Mammary epithelial cell (primary cell): ENCODE data around the gene UBA5.

Experiments
- EZH2 ChIP-seq: IDR thresholded peaks from 2 replicates; pipeline ENCODE4 v1.6.1; 2012; ENCODE audit warnings: low read length, inconsistent platforms, borderline replicate concordance
- TF ChIP-seq, protein P1 (sequence below), 2 donors: IDR thresholded peaks in 1 of 2; conservative IDR thresholded peaks in 1 of 2; 2 replicates each; pipeline ENCODE4 v1.5.1; 2011 to 2012; ENCODE audit warnings: inconsistent platforms in 2 of 2, low read length in 2 of 2, mild to moderate bottlenecking in 2 of 2, control low read depth in 1 of 2, low read depth in 1 of 2; ENCODE audit not compliant: insufficient read depth in 1 of 2; ENCODE audit errors: extremely low read depth in 1 of 2

DNA sequence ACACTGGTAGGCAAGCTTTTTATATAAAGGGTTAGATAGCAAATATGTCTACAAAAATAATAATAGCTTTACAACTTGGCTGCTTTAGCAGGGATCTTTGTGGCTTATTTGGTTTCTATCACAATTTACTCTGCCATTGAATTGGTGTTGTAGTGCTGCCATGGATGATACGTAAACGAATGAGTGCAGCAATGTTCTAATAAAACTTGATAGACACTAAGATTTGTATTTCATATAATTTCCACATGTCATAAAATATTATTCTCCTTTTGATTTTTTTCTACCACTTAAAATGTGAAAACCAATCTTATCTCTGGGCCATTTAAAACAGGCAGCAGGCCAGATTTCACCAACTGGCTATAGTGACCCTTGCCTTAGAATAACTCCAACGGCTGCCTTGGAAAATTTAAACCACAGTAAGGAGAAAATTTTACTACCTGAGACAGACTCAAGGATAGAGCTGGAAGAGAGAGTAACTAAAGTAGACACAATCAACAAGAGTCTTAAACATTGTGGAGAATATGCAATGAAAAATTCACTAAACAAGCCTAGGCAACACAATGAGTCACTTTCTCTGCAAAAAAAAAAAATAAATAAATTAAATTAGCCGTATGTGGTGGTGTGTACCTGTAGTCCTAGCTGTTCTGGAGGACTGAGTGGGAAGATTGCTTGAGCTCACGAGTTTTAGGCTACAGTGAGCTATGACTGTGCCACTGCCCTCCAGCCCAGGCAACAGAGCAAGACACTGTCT is 54.0 kb downstream of the UBA5 start:
- TF ChIP-seq, protein P1, sequence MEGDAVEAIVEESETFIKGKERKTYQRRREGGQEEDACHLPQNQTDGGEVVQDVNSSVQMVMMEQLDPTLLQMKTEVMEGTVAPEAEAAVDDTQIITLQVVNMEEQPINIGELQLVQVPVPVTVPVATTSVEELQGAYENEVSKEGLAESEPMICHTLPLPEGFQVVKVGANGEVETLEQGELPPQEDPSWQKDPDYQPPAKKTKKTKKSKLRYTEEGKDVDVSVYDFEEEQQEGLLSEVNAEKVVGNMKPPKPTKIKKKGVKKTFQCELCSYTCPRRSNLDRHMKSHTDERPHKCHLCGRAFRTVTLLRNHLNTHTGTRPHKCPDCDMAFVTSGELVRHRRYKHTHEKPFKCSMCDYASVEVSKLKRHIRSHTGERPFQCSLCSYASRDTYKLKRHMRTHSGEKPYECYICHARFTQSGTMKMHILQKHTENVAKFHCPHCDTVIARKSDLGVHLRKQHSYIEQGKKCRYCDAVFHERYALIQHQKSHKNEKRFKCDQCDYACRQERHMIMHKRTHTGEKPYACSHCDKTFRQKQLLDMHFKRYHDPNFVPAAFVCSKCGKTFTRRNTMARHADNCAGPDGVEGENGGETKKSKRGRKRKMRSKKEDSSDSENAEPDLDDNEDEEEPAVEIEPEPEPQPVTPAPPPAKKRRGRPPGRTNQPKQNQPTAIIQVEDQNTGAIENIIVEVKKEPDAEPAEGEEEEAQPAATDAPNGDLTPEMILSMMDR (conservative IDR thresholded peaks at IDR 0.05 in 1 of 2, IDR thresholded peaks at IDR 0.05 in 1 of 2; ENCODE audit: extremely low read depth in 1 of 2, insufficient read depth in 1 of 2, low read depth in 1 of 2, low read length in 2 of 2): no peak
- no peak for TF ChIP-seq EZH2
